ENCODE measurements around the gene CLTCL1. TPM values are rescaled to one million over a fixed set of nuclear protein-coding genes. Genes with fewer than 3 reads are reported as not detected.

CLTCL1 gene
- total RNA-seq, 4 donors from 2014 or later = 5.7 to 11.7 (median 8.4) TPM

DNA sequence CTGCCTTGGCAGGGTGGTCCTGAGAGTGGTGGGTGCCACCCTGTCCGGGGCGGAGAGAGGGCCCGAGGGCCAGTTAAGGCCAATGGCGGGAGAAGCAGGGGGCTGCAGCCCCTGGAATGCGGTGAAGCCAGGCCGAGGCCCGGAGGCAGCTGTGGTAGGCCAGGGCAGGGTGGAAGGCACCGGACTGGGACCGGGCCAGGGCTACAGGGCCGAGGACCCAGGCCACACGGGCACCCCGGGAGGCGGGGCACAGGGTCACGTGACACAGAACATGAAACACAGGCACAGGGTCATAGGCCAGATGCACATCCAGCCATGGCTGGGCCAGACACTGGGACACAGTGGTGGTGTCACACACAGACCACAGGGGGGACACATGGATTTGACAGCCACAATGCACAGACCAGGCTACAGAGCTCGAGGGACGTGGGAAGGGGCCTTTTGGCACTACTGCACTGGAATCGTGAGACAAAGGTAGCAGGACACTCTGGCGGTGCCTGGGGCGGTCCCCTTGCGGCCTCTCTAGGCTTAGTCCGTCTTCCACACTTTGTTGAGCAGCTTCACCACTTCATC lies 115.8 kb downstream of the CLTCL1 start:
- Histone ChIP-seq H3K9me3 (no peaks in the 10 kb centered on the region), H3K4me3 (no peak overlapping the region), H3K27me3 (no peaks in the 10 kb centered on the region), H3K27ac (peak overlapping the region in 2 of 4 donors; percentile 1 to 28), H3K36me3 (peaks cover 0 to 10% of the 10 kb centered on the region in 2 donors), H3K4me1 (peaks cover 0 to 79% (median 40%) of the 10 kb centered on the region in 3 donors)
- no peak for ATAC-seq
- TF ChIP-seq EP300 (IDR thresholded peaks at IDR 0.05) (no peak), POLR2A (IDR thresholded peaks at IDR 0.05) (no peak), POLR2AphosphoS5 (IDR thresholded peaks at IDR 0.05) (no peak)
- TF ChIP-seq, protein P1, sequence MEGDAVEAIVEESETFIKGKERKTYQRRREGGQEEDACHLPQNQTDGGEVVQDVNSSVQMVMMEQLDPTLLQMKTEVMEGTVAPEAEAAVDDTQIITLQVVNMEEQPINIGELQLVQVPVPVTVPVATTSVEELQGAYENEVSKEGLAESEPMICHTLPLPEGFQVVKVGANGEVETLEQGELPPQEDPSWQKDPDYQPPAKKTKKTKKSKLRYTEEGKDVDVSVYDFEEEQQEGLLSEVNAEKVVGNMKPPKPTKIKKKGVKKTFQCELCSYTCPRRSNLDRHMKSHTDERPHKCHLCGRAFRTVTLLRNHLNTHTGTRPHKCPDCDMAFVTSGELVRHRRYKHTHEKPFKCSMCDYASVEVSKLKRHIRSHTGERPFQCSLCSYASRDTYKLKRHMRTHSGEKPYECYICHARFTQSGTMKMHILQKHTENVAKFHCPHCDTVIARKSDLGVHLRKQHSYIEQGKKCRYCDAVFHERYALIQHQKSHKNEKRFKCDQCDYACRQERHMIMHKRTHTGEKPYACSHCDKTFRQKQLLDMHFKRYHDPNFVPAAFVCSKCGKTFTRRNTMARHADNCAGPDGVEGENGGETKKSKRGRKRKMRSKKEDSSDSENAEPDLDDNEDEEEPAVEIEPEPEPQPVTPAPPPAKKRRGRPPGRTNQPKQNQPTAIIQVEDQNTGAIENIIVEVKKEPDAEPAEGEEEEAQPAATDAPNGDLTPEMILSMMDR (IDR thresholded peaks at IDR 0.05) = no peak
- no CpG with 5 or more reads among the region's 21 CpGs for WGBS, 2 donors (ENCODE audit: low coverage in 1 of 2)

DNA sequence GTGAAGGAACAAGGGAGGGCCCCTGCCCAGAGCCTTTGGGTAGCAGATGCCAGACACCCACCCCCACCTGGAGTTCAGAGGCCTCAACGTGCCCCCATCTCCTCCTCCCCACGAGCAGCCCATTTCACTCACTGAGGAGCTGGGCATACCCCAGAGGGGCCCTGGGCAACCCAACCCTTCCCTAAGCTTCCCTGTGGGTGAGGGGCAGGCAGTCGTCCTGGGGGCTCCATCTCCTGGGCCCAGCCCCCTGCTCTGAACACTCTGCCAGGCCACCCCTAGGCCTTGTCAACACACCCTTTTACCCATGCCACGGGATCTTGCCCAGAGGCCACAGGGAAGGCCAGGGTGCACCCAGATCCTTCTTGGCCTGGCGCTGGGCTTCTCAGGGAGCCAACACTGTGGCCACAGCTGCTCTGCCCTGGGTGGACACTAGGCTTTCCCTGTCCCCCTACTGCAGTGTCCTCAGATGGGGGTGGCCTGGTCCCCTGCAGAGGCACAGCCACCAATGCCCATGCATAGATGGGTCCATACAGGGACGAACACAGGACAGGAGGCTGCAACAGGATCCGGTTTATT lies 116.4 kb downstream of the CLTCL1 start:
- H3K9me3 ChIP-seq = no peaks in the 10 kb centered on the region
- H3K27me3 ChIP-seq = no peaks in the 10 kb centered on the region
- WGBS, 2 donors (ENCODE audit: low coverage in 1 of 2) = 60% methylated on average over 1 of the region's 7 CpGs; no CpG with 5 or more reads in 1 of the 2 donors
- H3K4me3 ChIP-seq = no peak overlapping the region
- H3K27ac ChIP-seq = peak overlapping the region in 2 of 4 donors; percentile 28 to 30
- peaks cover 0 to 10% of the 10 kb centered on the region in 2 donors for H3K36me3 ChIP-seq
- no peak for ATAC-seq
- peaks cover 0 to 85% (median 46%) of the 10 kb centered on the region in 3 donors for H3K4me1 ChIP-seq
- no peak for TF ChIP-seq POLR2A (IDR thresholded peaks at IDR 0.05)
- TF ChIP-seq POLR2AphosphoS5 (IDR thresholded peaks at IDR 0.05) = no peak
- no peak for TF ChIP-seq EP300 (IDR thresholded peaks at IDR 0.05)
- TF ChIP-seq, protein P1 (IDR thresholded peaks at IDR 0.05) = no peak

DNA sequence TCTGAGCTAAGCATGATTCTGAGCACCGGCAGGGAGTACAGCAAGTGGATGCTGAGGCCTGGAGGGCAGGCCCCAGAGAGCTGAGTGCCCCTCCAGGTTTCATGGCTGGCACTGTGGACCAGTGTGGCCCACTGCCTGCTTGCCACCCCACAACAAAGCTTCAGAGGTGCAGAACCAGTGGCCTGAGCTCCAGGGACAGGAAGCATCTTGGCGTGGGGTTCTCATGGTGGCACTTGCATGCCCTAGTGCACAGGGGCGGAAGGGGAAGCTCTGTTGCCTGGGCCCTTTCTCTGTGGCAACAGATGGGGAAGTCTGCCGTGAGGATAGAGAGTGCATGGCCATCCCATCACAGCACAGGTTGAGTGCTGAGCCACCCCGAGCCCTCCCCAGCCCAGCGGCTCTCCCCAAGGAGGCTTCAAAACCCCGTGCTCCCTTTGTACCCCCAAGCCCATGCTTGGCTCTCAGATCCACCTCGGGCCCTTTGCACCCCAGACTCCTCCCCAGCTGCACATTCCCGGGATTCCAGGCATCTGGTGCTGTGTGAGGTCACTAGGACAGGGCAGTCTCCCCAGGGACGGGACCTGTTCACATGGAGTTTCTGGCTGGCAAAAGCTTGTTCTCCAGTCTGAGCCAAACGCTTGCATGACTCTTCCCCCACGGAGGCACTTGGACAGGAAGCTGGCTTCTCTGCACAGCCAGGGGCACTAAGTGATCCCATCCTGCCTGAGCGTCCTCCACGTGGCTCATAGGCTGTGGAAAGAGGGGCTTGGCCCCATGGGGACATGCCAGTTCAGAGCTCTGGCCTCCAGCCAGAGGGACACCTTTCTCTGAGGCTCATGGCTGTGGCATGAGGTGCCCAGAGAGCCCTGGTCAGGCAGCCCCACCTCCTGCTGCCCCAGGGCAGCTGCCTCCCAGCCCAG lies 117.2 kb downstream of the CLTCL1 start:
- H3K4me1 ChIP-seq = peaks cover 0 to 87% (median 53%) of the 10 kb centered on the region in 3 donors
- peak overlapping the region in 2 of 4 donors; percentile 30 to 35 for H3K27ac ChIP-seq
- no peak for ATAC-seq
- WGBS, 2 donors (ENCODE audit: low coverage in 1 of 2) = 40% methylated on average over 1 of the region's 14 CpGs; no CpG with 5 or more reads in 1 of the 2 donors
- no peaks in the 10 kb centered on the region for H3K9me3 ChIP-seq
- H3K27me3 ChIP-seq = peaks cover 5% of the 10 kb centered on the region
- H3K36me3 ChIP-seq = peaks cover 0 to 10% of the 10 kb centered on the region in 2 donors
- TF ChIP-seq POLR2AphosphoS5 (IDR thresholded peaks at IDR 0.05) (no peak), EP300 (IDR thresholded peaks at IDR 0.05) (no peak), POLR2A (IDR thresholded peaks at IDR 0.05) (no peak)
- TF ChIP-seq, protein P1 (IDR thresholded peaks at IDR 0.05) = no peak
- no peak overlapping the region for H3K4me3 ChIP-seq

DNA sequence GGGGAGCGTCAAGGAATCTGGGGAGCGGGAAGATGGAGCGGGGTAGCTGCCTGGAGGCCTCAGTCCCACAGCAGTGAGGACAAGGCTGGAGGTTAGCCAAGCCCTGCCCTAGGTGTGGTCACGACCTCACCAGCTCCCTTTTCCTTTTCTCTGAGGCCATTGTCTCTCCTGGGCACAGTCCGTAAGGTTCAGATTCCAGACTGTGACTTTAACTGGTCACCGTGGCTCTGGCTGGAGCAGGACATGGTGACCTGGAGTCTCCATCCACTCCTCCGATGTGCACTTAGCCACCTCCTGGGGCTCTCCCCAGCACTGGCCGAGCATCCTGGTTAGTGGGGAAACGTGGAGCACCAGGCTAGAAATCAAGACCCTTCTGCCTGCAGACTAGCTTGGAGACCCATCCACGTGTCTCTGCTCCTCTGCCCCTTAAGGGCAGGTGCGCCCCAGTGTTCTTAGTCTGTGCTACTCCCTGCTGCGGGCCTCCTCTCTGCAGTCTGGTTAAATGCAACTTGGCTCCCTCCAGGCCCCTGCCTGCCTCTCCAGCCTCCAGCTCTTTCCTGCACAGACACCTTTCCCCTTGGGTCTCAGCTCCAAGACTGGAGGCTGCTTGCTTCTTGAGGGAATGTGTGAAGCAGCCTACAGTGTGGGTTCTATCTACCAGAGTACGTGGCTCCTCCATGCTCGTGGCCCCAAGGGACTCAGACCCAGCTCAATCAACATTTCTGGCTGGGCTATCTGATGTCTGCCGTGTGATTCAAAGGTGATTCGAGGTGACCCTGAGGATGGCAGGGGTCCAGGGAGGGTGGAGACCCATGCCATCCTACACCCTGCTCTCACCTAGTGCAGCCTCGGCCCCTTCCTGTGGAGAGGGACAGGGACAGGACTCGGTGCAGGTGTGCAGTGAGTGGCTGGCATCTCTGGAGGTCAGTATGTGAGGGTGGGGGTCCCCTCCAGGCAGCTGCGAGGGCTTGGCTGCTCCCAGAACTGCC lies 118.2 kb downstream of the CLTCL1 start:
- Histone ChIP-seq H3K27ac (no peak overlapping the region), H3K36me3 (peaks cover 0 to 10% of the 10 kb centered on the region in 2 donors), H3K4me1 (peaks cover 0 to 86% (median 56%) of the 10 kb centered on the region in 3 donors), H3K4me3 (no peak overlapping the region), H3K9me3 (no peaks in the 10 kb centered on the region), H3K27me3 (peaks cover 15% of the 10 kb centered on the region)
- ATAC-seq = no peak
- WGBS, 2 donors (ENCODE audit: low coverage in 1 of 2) = 100% methylated on average over 1 of the region's 19 CpGs; no CpG with 5 or more reads in 1 of the 2 donors
- TF ChIP-seq POLR2AphosphoS5 (IDR thresholded peaks at IDR 0.05) = no peak
- TF ChIP-seq POLR2A (IDR thresholded peaks at IDR 0.05) = no peak
- TF ChIP-seq, protein P1 (IDR thresholded peaks at IDR 0.05) = no peak
- TF ChIP-seq EP300 (IDR thresholded peaks at IDR 0.05) = no peak
